Gastrocnemius medialis (tissue), 4 donors: Measurements from ENCODE around the gene ZDHHC14. TPM values are rescaled to one million over a fixed set of nuclear protein-coding genes. Genes with fewer than 3 reads are reported as not detected.

Source experiments
- ATAC-seq, 2 donors: fragments of 150-250 bp; one replicate each; pipeline ENCODE4 v1.9.1; 2016
- DNase-seq, 2 donors: peaks; one replicate each; pipeline ENCODE4 v3.0.0-alpha.2; 2019
- H3K27ac ChIP-seq, 4 donors: fragments of 200-600 bp; sonication (generic); 1 replicate in 1 of 4; 2 replicates in 3 of 4; pipeline ENCODE4 v1.5.1; 2016 to 2018; ENCODE audit warnings: mild to moderate bottlenecking in 2 of 4, moderate library complexity in 1 of 4
- H3K27me3 ChIP-seq, 3 donors: fragments of 200-600 bp; sonication (generic) in 2 of 3; 1 replicate in 1 of 3; 2 replicates in 2 of 3; pipeline versions ENCODE4 v1.5.1 to v1.6.0; 2016 to 2019; ENCODE audit warnings: mild to moderate bottlenecking in 1 of 3, moderate library complexity in 1 of 3
- H3K36me3 ChIP-seq, 2 donors: fragments of 200-600 bp; sonication (generic) in 1 of 2; one replicate each; pipeline ENCODE4 v1.5.1; 2017 to 2018
- H3K4me1 ChIP-seq, 2 donors: fragments of 200-600 bp; sonication (generic) in 1 of 2; one replicate each; pipeline ENCODE4 v1.5.1; 2016 to 2017; ENCODE audit warnings: mild to moderate bottlenecking in 2 of 2
- H3K4me3 ChIP-seq, 4 donors: fragments of 200-600 bp; sonication (generic) in 3 of 4; 1 replicate in 1 of 4; 2 replicates in 3 of 4; pipeline ENCODE4 v1.5.1; 2016 to 2019; ENCODE audit warnings: mild to moderate bottlenecking in 2 of 4
- H3K9me3 ChIP-seq, 3 donors: fragments of 200-600 bp; sonication (generic) in 2 of 3; 1 replicate in 1 of 3; 2 replicates in 2 of 3; pipeline ENCODE4 v1.5.1; 2016 to 2019
- CTCF ChIP-seq, 5 experiments: fragments of 450-650 bp in 3 of 5; fragments of 200-600 bp in 2 of 5; sonication (generic) in 2 of 5; IDR thresholded peaks in 4 of 5; conservative IDR thresholded peaks in 1 of 5; 1 replicate in 4 of 5; 2 replicates in 1 of 5; pipeline ENCODE4 v1.5.1; 2016 to 2019; ENCODE audit warnings: antibody characterized with exemption in 5 of 5, mild to moderate bottlenecking in 3 of 5, moderate library complexity in 3 of 5
- POLR2A ChIP-seq, 2 donors: fragments of 450-650 bp; IDR thresholded peaks; one replicate each; pipeline ENCODE4 v1.6.1; 2017; ENCODE audit warnings: antibody characterized with exemption in 2 of 2, mild to moderate bottlenecking in 2 of 2, moderate library complexity in 2 of 2
- in situ Hi-C, 4 donors: fragments of 200-750 bp; cut with MboI; loops; one replicate each; pipeline versions ENCODE4 v1.15.0 to v1.8.0; 2017; ENCODE audit warnings: low sequenced_read_pairs in 4 of 4
- intact Hi-C: fragments of 100-400 bp; cut with DNase I; formaldehyde crosslinking; loops from one replicate; pipeline ENCODE4 v1.15.1; 2023; ENCODE audit warnings: low total_unique reads
- total RNA-seq, 4 donors: library from RNA; depleted of rRNA; stranded (reverse); fragments of >200 nt; gene quantifications; one replicate each; pipeline versions ENCODE4 v1.1.0 to v1.2.3, GENCODE V29; 2016

The ZDHHC14 gene
- total RNA-seq, 4 donors from 2014 or later: 3.7 to 7.7 (median 5.9) TPM

GRCh38 chr6:157396026-157396425 lies 15.0 kb downstream of the ZDHHC14 start:
- no peak for ATAC-seq
- DNase-seq: no peak
- TF ChIP-seq POLR2A (IDR thresholded peaks at IDR 0.05) (no peak), CTCF (IDR thresholded peaks at IDR 0.05 in 4 of 5, conservative IDR thresholded peaks at IDR 0.05 in 1 of 5) (no peak)
- Histone ChIP-seq H3K4me1 (peaks cover 0 to 8% of the 10 kb centered on the region in 2 donors), H3K9me3 (peaks cover 0 to 1% (median 0%) of the 10 kb centered on the region in 3 donors), H3K4me3 (no peak overlapping the region), H3K36me3 (no peaks in the 10 kb centered on the region), H3K27ac (no peak overlapping the region), H3K27me3 (no peaks in the 10 kb centered on the region)
- in situ Hi-C loops (loop anchor here in 2 of 4 donors (25.0 kb wide), 1 partner anchor 191 kb away; no protein-coding TSS in a partner anchor), intact Hi-C loops (no loop called here)

GRCh38 chr6:157397660-157398059 lies 16.7 kb downstream of the ZDHHC14 start:
- H3K4me3 ChIP-seq: no peak overlapping the region
- H3K9me3 ChIP-seq: no peaks in the 10 kb centered on the region
- H3K27me3 ChIP-seq: no peaks in the 10 kb centered on the region
- H3K36me3 ChIP-seq: no peaks in the 10 kb centered on the region
- DNase-seq (no peak), ATAC-seq (no peak)
- H3K27ac ChIP-seq: no peak overlapping the region
- TF ChIP-seq CTCF (IDR thresholded peaks at IDR 0.05 in 4 of 5, conservative IDR thresholded peaks at IDR 0.05 in 1 of 5) (no peak), POLR2A (IDR thresholded peaks at IDR 0.05) (no peak)
- intact Hi-C loops: no loop called here
- H3K4me1 ChIP-seq: peaks cover 0 to 8% of the 10 kb centered on the region in 2 donors
- in situ Hi-C loops: loop anchor here in 2 of 4 donors (25.0 kb wide), 1 partner anchor 190 kb away; no protein-coding TSS in a partner anchor

- Histone ChIP-seq H3K27me3 (no peaks in the 10 kb centered on the region), H3K9me3 (no peaks in the 10 kb centered on the region), H3K4me3 (no peak overlapping the region), H3K27ac (no peak overlapping the region), H3K4me1 (peaks cover 0 to 8% of the 10 kb centered on the region in 2 donors), H3K36me3 (no peaks in the 10 kb centered on the region)
- ATAC-seq (no peak), DNase-seq (no peak)
- intact Hi-C loops (no loop called here), in situ Hi-C loops (loop anchor here in 2 of 4 donors (25.0 kb wide), 1 partner anchor 189 kb away; no protein-coding TSS in a partner anchor)
- TF ChIP-seq POLR2A (IDR thresholded peaks at IDR 0.05) (no peak), CTCF (IDR thresholded peaks at IDR 0.05 in 4 of 5, conservative IDR thresholded peaks at IDR 0.05 in 1 of 5) (no peak)
Observed at GRCh38 chr6:157398151-157398550, 17.2 kb downstream of the ZDHHC14 start.

- intact Hi-C loops: no loop called here
- H3K27ac ChIP-seq: no peak overlapping the region
- DNase-seq: no peak
- no peak for TF ChIP-seq CTCF (IDR thresholded peaks at IDR 0.05 in 4 of 5, conservative IDR thresholded peaks at IDR 0.05 in 1 of 5)
- TF ChIP-seq POLR2A (IDR thresholded peaks at IDR 0.05): no peak
- H3K4me1 ChIP-seq: peaks cover 0 to 8% of the 10 kb centered on the region in 2 donors
- in situ Hi-C loops: no loop called here
- H3K4me3 ChIP-seq: no peak overlapping the region
- no peak for ATAC-seq
- no peaks in the 10 kb centered on the region for H3K36me3 ChIP-seq
- H3K9me3 ChIP-seq: no peaks in the 10 kb centered on the region
- H3K27me3 ChIP-seq: no peaks in the 10 kb centered on the region
Observed at GRCh38 chr6:157400676-157401075, 19.7 kb downstream of the ZDHHC14 start.
